Skeletal muscle cell (primary cell): ENCODE results near the gene AGPAT3.

Experiments
- DNase-seq: peaks from one replicate; pipeline ENCODE4 v3.0.0-alpha.2; 2010; ENCODE audit warnings: low read depth
- H3K4me3 ChIP-seq: 2 replicates; pipeline ENCODE4 v1.5.1; 2011; ENCODE audit warnings: low read depth, mild to moderate bottlenecking, control low read depth, low read length, moderate library complexity

AGPAT3 gene

GRCh38 chr21:43899307-43900077 lies 34.5 kb downstream of the AGPAT3 start:
- no peak for DNase-seq
- no peak overlapping the region for H3K4me3 ChIP-seq

GRCh38 chr21:43900078-43900385 lies 35.0 kb downstream of the AGPAT3 start:
- DNase-seq: no peak
- no peak overlapping the region for H3K4me3 ChIP-seq

- H3K4me3 ChIP-seq: no peak overlapping the region
- DNase-seq: no peak
These were observed 35.7 kb downstream of the AGPAT3 start for GRCh38 chr21:43900690-43901089.

- H3K4me3 ChIP-seq: no peak overlapping the region
- no peak for DNase-seq
These were observed 37.4 kb downstream of the AGPAT3 start for GRCh38 chr21:43902441-43902840.

GRCh38 chr21:43903451-43904091 lies 38.5 kb downstream of the AGPAT3 start:
- no peak overlapping the region for H3K4me3 ChIP-seq
- no peak for DNase-seq

GRCh38 chr21:43904331-43904781 lies 39.3 kb downstream of the AGPAT3 start:
- DNase-seq: no peak
- no peak overlapping the region for H3K4me3 ChIP-seq

GRCh38 chr21:43905726-43906455 lies 40.9 kb downstream of the AGPAT3 start:
- DNase-seq: no peak
- no peak overlapping the region for H3K4me3 ChIP-seq

- DNase-seq: no peak
- H3K4me3 ChIP-seq: no peak overlapping the region
These were observed 41.8 kb downstream of the AGPAT3 start for GRCh38 chr21:43906585-43907370.

GRCh38 chr21:43907751-43908150 lies 42.7 kb downstream of the AGPAT3 start:
- DNase-seq: no peak
- no peak overlapping the region for H3K4me3 ChIP-seq

GRCh38 chr21:43908167-43908566 lies 43.1 kb downstream of the AGPAT3 start:
- H3K4me3 ChIP-seq: no peak overlapping the region
- DNase-seq: no peak

GRCh38 chr21:43909741-43910400 lies 44.8 kb downstream of the AGPAT3 start:
- DNase-seq: no peak
- H3K4me3 ChIP-seq: no peak overlapping the region

GRCh38 chr21:43910460-43910859 lies 45.4 kb downstream of the AGPAT3 start:
- no peak overlapping the region for H3K4me3 ChIP-seq
- DNase-seq: no peak

GRCh38 chr21:43911015-43911934 lies 46.3 kb downstream of the AGPAT3 start:
- H3K4me3 ChIP-seq: no peak overlapping the region
- DNase-seq: no peak

- DNase-seq: no peak
- no peak overlapping the region for H3K4me3 ChIP-seq
These were observed 47.0 kb downstream of the AGPAT3 start for GRCh38 chr21:43911935-43912487.

GRCh38 chr21:43912500-43912899 lies 47.5 kb downstream of the AGPAT3 start:
- DNase-seq: no peak

GRCh38 chr21:43912910-43913309 lies 47.9 kb downstream of the AGPAT3 start:
- no peak for DNase-seq
- no peak overlapping the region for H3K4me3 ChIP-seq

More at GRCh38 chr21:43912500-43912899, 47.5 kb downstream of the AGPAT3 start:
- no peak overlapping the region for H3K4me3 ChIP-seq

GRCh38 chr21:43913928-43914327 lies 48.9 kb downstream of the AGPAT3 start:
- DNase-seq: peak; percentile 12
- H3K4me3 ChIP-seq: no peak overlapping the region

GRCh38 chr21:43916076-43916475 lies 51.1 kb downstream of the AGPAT3 start:
- DNase-seq: no peak
- no peak overlapping the region for H3K4me3 ChIP-seq
